OCI-M1 (cell line): Measurements from ENCODE around the gene DDX25.

Source experiments
- DNase-seq: peaks from one replicate; lab custom pipeline; 2025; lab: John Stamatoyannopoulos, UW

The DDX25 gene

DNA sequence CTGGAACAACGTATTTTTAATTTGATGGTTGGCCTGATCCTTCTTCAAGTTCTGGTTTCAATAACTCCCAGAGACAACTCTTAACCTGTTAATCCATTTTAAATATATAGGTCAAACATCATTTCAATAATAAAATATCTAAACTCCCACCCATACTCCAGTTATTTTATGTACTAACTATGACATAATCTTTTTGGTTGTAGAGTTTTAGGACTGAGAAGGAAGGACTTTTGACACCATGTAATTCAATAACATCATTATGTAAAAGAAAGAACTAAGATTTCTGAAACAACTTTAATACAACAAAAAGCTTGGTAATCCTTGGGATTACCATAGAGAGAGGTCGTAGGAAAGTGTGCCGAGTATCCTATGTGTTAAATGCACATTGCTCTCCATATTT is 73.0 kb downstream of the DDX25 start:
- no peak for DNase-seq

DNA sequence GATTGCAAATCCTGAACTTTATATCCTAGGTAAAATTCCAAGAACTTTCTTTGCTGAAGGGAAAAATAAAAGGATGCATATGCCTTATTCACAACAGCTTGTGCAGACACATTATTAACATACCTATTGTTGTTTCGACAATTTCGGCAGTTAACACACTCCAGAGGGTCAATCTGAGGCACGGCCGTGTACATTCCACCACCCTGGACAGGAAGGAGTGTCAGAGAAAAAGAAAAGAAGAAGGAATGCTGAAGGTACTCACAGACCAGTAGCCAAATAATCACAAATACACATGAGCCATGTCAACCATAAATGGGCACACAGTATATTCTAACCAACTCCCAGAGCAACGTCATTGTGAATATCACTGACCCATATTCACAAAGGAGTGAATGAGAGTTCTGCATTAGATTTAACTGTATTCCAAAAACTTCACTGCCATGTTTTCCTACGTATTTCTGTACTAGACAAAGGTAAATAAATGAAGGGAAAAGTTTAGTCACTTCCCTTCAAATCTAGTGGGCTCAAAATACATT is 73.9 kb downstream of the DDX25 start:
- no peak for DNase-seq
